SK-N-SH (cell line): ENCODE results near the gene KCNK16. TPM values are rescaled to one million over a fixed set of nuclear protein-coding genes. Genes with fewer than 3 reads are reported as not detected.

Experiments
- CTCF ChIA-PET: fragments of 300-600, 350-600 bp; formaldehyde crosslinking; extraction: SDS; loops from one replicate; lab custom pipeline; 2021; lab: Yijun Ruan, JAX
- POLR2A ChIA-PET: fragments of 350-600 bp; sonication (Branson Sonifier 250); formaldehyde crosslinking; extraction: SDS; loops from one replicate; lab custom pipeline; 2020; ENCODE audit warnings: antibody characterized with exemption, inconsistent platforms; lab: Yijun Ruan, JAX
- DNase-seq: peaks from one replicate; pipeline ENCODE4 v3.0.0; 2012
- H2AFZ ChIP-seq: fragments of 200-600 bp; sonication (generic); 2 replicates; pipeline ENCODE4 v1.8.1; 2016; ENCODE audit warnings: antibody characterized with exemption, mild to moderate bottlenecking, low read depth
- H3F3A ChIP-seq: fragments of 200-600 bp; sonication (generic); replicated peaks from 2 replicates; pipeline ENCODE3; 2016; ENCODE audit warnings: antibody characterized with exemption, mild to moderate bottlenecking; ENCODE audit not compliant: insufficient read depth
- H3K27ac ChIP-seq, 2 experiments: fragments of 200-500 bp in 1 of 2; fragments of 200-600 bp in 1 of 2; sonication (Bioruptor generic) in 1 of 2; sonication (generic), shearing (Covaris generic) in 1 of 2; 2 replicates each; pipeline versions ENCODE4 v1.5.1 to v1.6.1; 2014 to 2016; ENCODE audit warnings: low read depth in 2 of 2, inconsistent platforms in 1 of 2, low read length in 1 of 2, mild to moderate bottlenecking in 1 of 2, mixed read lengths in 1 of 2
- H3K27me3 ChIP-seq: fragments of 200-600 bp; sonication (generic), shearing (Covaris generic); 2 replicates; pipeline ENCODE4 v1.6.1; 2016; ENCODE audit warnings: mixed run types; ENCODE audit not compliant: insufficient read depth
- H3K36me3 ChIP-seq, 2 experiments: fragments of 200-500 bp in 1 of 2; fragments of 200-600 bp in 1 of 2; sonication (Bioruptor generic) in 1 of 2; sonication (generic) in 1 of 2; replicated peaks in 1 of 2; 2 replicates each; pipeline versions ENCODE3 to v1.5.1; 2014 to 2016; ENCODE audit warnings: low read length in 1 of 2, mild to moderate bottlenecking in 1 of 2; ENCODE audit not compliant: insufficient read depth in 2 of 2, control insufficient read depth in 1 of 2
- H3K4me1 ChIP-seq, 2 experiments: fragments of 200-500 bp in 1 of 2; fragments of 200-600 bp in 1 of 2; sonication (Bioruptor generic) in 1 of 2; sonication (generic), shearing (Covaris generic) in 1 of 2; 2 replicates each; pipeline versions ENCODE4 v1.5.1 to v1.6.1; 2014 to 2016; ENCODE audit warnings: low read depth in 1 of 2, low read length in 1 of 2, mixed run types in 1 of 2; ENCODE audit not compliant: insufficient read depth in 2 of 2, control insufficient read depth in 1 of 2
- H3K4me2 ChIP-seq: fragments of 200-600 bp; sonication (generic), shearing (Covaris generic); 2 replicates; pipeline ENCODE4 v1.6.1; 2017; ENCODE audit warnings: mixed run types
- H3K4me3 ChIP-seq, 2 experiments: fragments of 200-500 bp in 1 of 2; fragments of 200-600 bp in 1 of 2; sonication (Bioruptor generic) in 1 of 2; sonication (generic), shearing (Covaris generic) in 1 of 2; 2 replicates each; pipeline versions ENCODE4 v1.5.1 to v1.8.1; 2014 to 2016; ENCODE audit warnings: low read depth in 2 of 2, inconsistent platforms in 1 of 2, low read length in 1 of 2, mild to moderate bottlenecking in 1 of 2, mixed read lengths in 1 of 2, moderate library complexity in 1 of 2
- H3K79me2 ChIP-seq: fragments of 200-600 bp; sonication (generic); 2 replicates; pipeline ENCODE4 v1.8.1; 2017; ENCODE audit warnings: mild to moderate bottlenecking; ENCODE audit not compliant: insufficient read depth
- H3K9ac ChIP-seq: fragments of 200-600 bp; sonication (generic); 2 replicates; pipeline ENCODE4 v1.6.1; 2017; ENCODE audit warnings: mixed run types
- H3K9me2 ChIP-seq: fragments of 200-600 bp; sonication (generic); 2 replicates; pipeline ENCODE4 v1.6.1; 2017; ENCODE audit warnings: mixed run types
- H3K9me3 ChIP-seq: fragments of 200-600 bp; sonication (generic); 2 replicates; pipeline ENCODE4 v1.6.1; 2017; ENCODE audit warnings: mixed run types, mild to moderate bottlenecking, moderate library complexity
- H4K20me1 ChIP-seq: fragments of 200-600 bp; sonication (generic); 2 replicates; pipeline ENCODE4 v1.6.1; 2017; ENCODE audit warnings: mild to moderate bottlenecking, mixed run types; ENCODE audit not compliant: insufficient read depth
- ELF1 ChIP-seq: IDR thresholded peaks from 2 replicates; pipeline ENCODE4 v1.4.0; 2012
- EP300 ChIP-seq, 2 experiments: IDR thresholded peaks; 2 replicates each; pipeline versions ENCODE4 v1.4.0 to v1.6.1; 2012; ENCODE audit warnings: borderline replicate concordance in 1 of 2, low read depth in 1 of 2, low read length in 1 of 2
- EZH2phosphoT487 ChIP-seq: fragments of 200-600 bp; sonication (generic); IDR thresholded peaks from 2 replicates; pipeline ENCODE4 v1.6.1; 2017; ENCODE audit warnings: low read depth, mixed run types, mild to moderate bottlenecking, antibody characterized with exemption, moderate library complexity, borderline replicate concordance
- GABPA ChIP-seq: IDR thresholded peaks from 2 replicates; pipeline ENCODE4 v1.4.0; 2012; ENCODE audit warnings: low read depth, mild to moderate bottlenecking
- MXI1 ChIP-seq: IDR thresholded peaks from 2 replicates; pipeline ENCODE4 v1.6.1; 2012; ENCODE audit warnings: mild to moderate bottlenecking, low read depth, low read length, improper control_type of control experiment
- REST ChIP-seq: IDR thresholded peaks from 2 replicates; pipeline ENCODE4 v1.6.1; 2012; ENCODE audit warnings: mild to moderate bottlenecking, low read depth, low read length, moderate library complexity
- RXRA ChIP-seq: IDR thresholded peaks from 2 replicates; pipeline ENCODE4 v1.4.0; 2012; ENCODE audit warnings: low read depth, mild to moderate bottlenecking, borderline replicate concordance
- SIN3A ChIP-seq: IDR thresholded peaks from 2 replicates; pipeline ENCODE4 v1.6.1; 2012; ENCODE audit warnings: low read depth, mild to moderate bottlenecking, low read length, moderate library complexity, borderline replicate concordance
- TCF12 ChIP-seq: IDR thresholded peaks from 2 replicates; pipeline ENCODE4 v1.4.0; 2012
- WGBS: methylation state at CpG from one replicate; pipeline ENCODE4 v1.1.6; 2017; ENCODE audit warnings: low lambda C conversion rate; 5-methylcytosine and 5-hydroxymethylcytosine counted together
- polyA plus RNA-seq, 3 experiments: library from polyadenylated mRNA; depleted of rRNA; stranded (reverse); fragments of >200 nt; gene quantifications; 2 replicates each; pipeline ENCODE4 v1.2.3, GENCODE V29; 2012
- TF ChIP-seq, protein P1 (sequence below): fragments of 150-350 bp; IDR thresholded peaks from 2 replicates; pipeline ENCODE4 v1.6.1; 2017; ENCODE audit warnings: antibody characterized with exemption, low read length, low read depth, borderline replicate concordance

Gene KCNK16
- polyA plus RNA-seq, 1 of the 3 experiments (the other 2 are of a cell fraction) = not detected

- no peaks in the 10 kb centered on the region for H3K36me3 ChIP-seq
- no peaks in the 10 kb centered on the region for H3K27me3 ChIP-seq
- H4K20me1 ChIP-seq = no peaks in the 10 kb centered on the region
- no peaks in the 10 kb centered on the region for H3K9me3 ChIP-seq
- H3K9ac ChIP-seq = no peak overlapping the region
- H3K9me2 ChIP-seq = no peaks in the 10 kb centered on the region
- peaks cover 0 to 10% of the 10 kb centered on the region in 2 experiments; a peak in 1 of 4 replicates for H3K4me1 ChIP-seq
- WGBS = 35% methylated on average over 5 of the region's 5 CpGs
- H2AFZ ChIP-seq = no peak overlapping the region
- H3K27ac ChIP-seq = no peak overlapping the region
- H3K4me2 ChIP-seq = no peak overlapping the region
- no peaks in the 10 kb centered on the region for H3F3A ChIP-seq
- no peak for TF ChIP-seq ELF1
- no peak overlapping the region for H3K4me3 ChIP-seq
- no peak for DNase-seq
- H3K79me2 ChIP-seq = no peaks in the 10 kb centered on the region
- POLR2A ChIA-PET = no interaction called here
- CTCF ChIA-PET = interaction anchor here (0.7 to 1.9 kb wide), 6 partner anchors 9 to 422 kb away, joined by 3 to 8 read pairs (median 3); no protein-coding TSS in a partner anchor
Observed at GRCh38 chr6:39294133-39294532, 28.4 kb downstream of the KCNK16 start.

DNA sequence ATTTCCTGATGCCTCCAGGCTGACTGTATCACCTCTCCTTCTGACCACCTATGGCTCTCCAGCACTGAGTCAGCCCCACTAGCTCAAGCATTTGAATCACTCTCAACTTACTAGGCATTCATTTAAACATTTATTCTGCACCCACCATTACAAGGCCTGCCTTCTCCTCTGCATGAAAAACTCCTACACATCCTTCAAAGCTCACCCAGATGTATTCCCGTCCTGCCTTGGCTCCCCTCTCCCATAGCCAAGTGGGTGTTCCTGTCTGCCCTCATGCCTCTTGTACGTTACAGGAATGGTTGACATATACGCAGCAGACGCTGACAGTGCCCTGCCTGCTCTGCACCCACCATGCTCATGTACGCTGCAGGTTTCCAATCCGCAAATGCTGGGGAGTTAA is 29.9 kb downstream of the KCNK16 start:
- H3K27ac ChIP-seq = no peak overlapping the region
- TF ChIP-seq, protein P1, sequence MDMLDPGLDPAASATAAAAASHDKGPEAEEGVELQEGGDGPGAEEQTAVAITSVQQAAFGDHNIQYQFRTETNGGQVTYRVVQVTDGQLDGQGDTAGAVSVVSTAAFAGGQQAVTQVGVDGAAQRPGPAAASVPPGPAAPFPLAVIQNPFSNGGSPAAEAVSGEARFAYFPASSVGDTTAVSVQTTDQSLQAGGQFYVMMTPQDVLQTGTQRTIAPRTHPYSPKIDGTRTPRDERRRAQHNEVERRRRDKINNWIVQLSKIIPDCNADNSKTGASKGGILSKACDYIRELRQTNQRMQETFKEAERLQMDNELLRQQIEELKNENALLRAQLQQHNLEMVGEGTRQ = no peak
- no peak for TF ChIP-seq EZH2phosphoT487
- H3K9me3 ChIP-seq = no peaks in the 10 kb centered on the region
- no peaks in the 10 kb centered on the region for H4K20me1 ChIP-seq
- H3F3A ChIP-seq = no peaks in the 10 kb centered on the region
- H3K9me2 ChIP-seq = no peaks in the 10 kb centered on the region
- no peaks in the 10 kb centered on the region for H3K36me3 ChIP-seq
- H3K4me3 ChIP-seq = no peak overlapping the region
- no peaks in the 10 kb centered on the region for H3K79me2 ChIP-seq
- no peaks in the 10 kb centered on the region for H3K27me3 ChIP-seq
- H2AFZ ChIP-seq = no peak overlapping the region
- H3K9ac ChIP-seq = no peak overlapping the region
- H3K4me2 ChIP-seq = no peak overlapping the region
- DNase-seq = no peak
- ChIA-PET POLR2A (no interaction called here), CTCF (interaction anchor here (1.1 to 2.1 kb wide), 2 partner anchors 10 to 263 kb away, joined by 3 to 10 read pairs; no protein-coding TSS in a partner anchor)
- peaks cover 0 to 10% of the 10 kb centered on the region in 2 experiments; a peak in 1 of 4 replicates for H3K4me1 ChIP-seq
- WGBS = 66% methylated on average over 6 of the region's 6 CpGs

GRCh38 chr6:39289490-39289889 is 33.0 kb downstream of the KCNK16 start:
- H3K9ac ChIP-seq = no peak overlapping the region
- no peaks in the 10 kb centered on the region for H3K27me3 ChIP-seq
- no peaks in the 10 kb centered on the region for H3F3A ChIP-seq
- H3K4me3 ChIP-seq = no peak overlapping the region
- H3K9me3 ChIP-seq = no peaks in the 10 kb centered on the region
- H3K36me3 ChIP-seq = no peaks in the 10 kb centered on the region
- H4K20me1 ChIP-seq = no peaks in the 10 kb centered on the region
- no peak overlapping the region for H3K4me2 ChIP-seq
- POLR2A ChIA-PET = no interaction called here
- no peak for DNase-seq
- no peak overlapping the region for H3K27ac ChIP-seq
- H3K4me1 ChIP-seq = no peaks in the 10 kb centered on the region
- TF ChIP-seq SIN3A = no peak
- TF ChIP-seq TCF12 = no peak
- no peak for TF ChIP-seq MXI1
- no peak for TF ChIP-seq EP300 (IDR thresholded peaks at IDR 0.05; ENCODE audit: borderline replicate concordance in 1 of 2, low read depth in 1 of 2, low read length in 1 of 2)
- TF ChIP-seq GABPA = no peak
- no peak for TF ChIP-seq REST
- TF ChIP-seq RXRA = no peak
- no peak overlapping the region for H2AFZ ChIP-seq
- CTCF ChIA-PET = interaction anchor here (1.2 kb wide), 1 partner anchor 13 kb away, joined by 3 read pairs; no protein-coding TSS in a partner anchor
- H3K9me2 ChIP-seq = no peaks in the 10 kb centered on the region
- 39% methylated on average over 2 of the region's 2 CpGs for WGBS
- no peaks in the 10 kb centered on the region for H3K79me2 ChIP-seq
